NCI-H524 treated with DMSO at 0.1 percent for 48 hours (cell line): Measurements from ENCODE around the gene GFI1.
"Not testable (repeated sequence)": the region's sequence is repeated elsewhere in the genome, so short reads cannot be mapped to it uniquely, and the experiment has no call there.

Experiments
- DNase-seq: peaks from one replicate; lab custom pipeline; 2025; lab: John Stamatoyannopoulos, UW

The GFI1 gene

GRCh38 chr1:92464588-92465255 is 22.0 kb downstream of the GFI1 start:
- no peak for DNase-seq

- DNase-seq = no peak
Measured at GRCh38 chr1:92461364-92462097, 25.2 kb downstream of the GFI1 start.

GRCh38 chr1:92459871-92460320 is 26.8 kb downstream of the GFI1 start:
- no peak for DNase-seq

GRCh38 chr1:92458146-92458545 is 28.6 kb downstream of the GFI1 start:
- DNase-seq = no peak

- no peak for DNase-seq
Measured at GRCh38 chr1:92447976-92448375, 38.7 kb downstream of the GFI1 start.

GRCh38 chr1:92447033-92447681 is 39.6 kb downstream of the GFI1 start:
- DNase-seq = no peak

- no peak for DNase-seq
Measured at GRCh38 chr1:92446546-92446945, 40.2 kb downstream of the GFI1 start.

GRCh38 chr1:92445865-92446264 is 40.9 kb downstream of the GFI1 start:
- no peak for DNase-seq

GRCh38 chr1:92444351-92444750 is 42.4 kb downstream of the GFI1 start:
- DNase-seq = no peak

GRCh38 chr1:92443893-92444292 is 42.8 kb downstream of the GFI1 start:
- no peak for DNase-seq

- no peak for DNase-seq
Measured at GRCh38 chr1:92442351-92442750, 44.4 kb downstream of the GFI1 start.

- peak; percentile 39 for DNase-seq
Measured at GRCh38 chr1:92441697-92442342, 44.9 kb downstream of the GFI1 start.

GRCh38 chr1:92441316-92441696 is 45.4 kb downstream of the GFI1 start:
- DNase-seq = no peak

- no peak for DNase-seq
Measured at GRCh38 chr1:92439291-92439690, 47.4 kb downstream of the GFI1 start.

- DNase-seq = not testable (repeated sequence)
Measured at GRCh38 chr1:92434572-92434971, 52.2 kb downstream of the GFI1 start.

GRCh38 chr1:92430030-92430429 is 56.7 kb downstream of the GFI1 start:
- no peak for DNase-seq

GRCh38 chr1:92425617-92426016 is 61.1 kb downstream of the GFI1 start:
- peak; percentile 96 for DNase-seq
